HG02852 (cell line): ENCODE data around the gene FRMPD2.
"Not testable (repeated sequence)": the region's sequence is repeated elsewhere in the genome, so short reads cannot be mapped to it uniquely, and the experiment has no call there.

ENCODE experiments used
- ATAC-seq: cut with Tn5 transposase; IDR thresholded peaks from one replicate; pipeline ENCODE4 v1.9.1; 2021; ENCODE audit warnings: mild to moderate bottlenecking, moderate library complexity; ENCODE audit not compliant: unreplicated experiment

The FRMPD2 gene

DNA sequence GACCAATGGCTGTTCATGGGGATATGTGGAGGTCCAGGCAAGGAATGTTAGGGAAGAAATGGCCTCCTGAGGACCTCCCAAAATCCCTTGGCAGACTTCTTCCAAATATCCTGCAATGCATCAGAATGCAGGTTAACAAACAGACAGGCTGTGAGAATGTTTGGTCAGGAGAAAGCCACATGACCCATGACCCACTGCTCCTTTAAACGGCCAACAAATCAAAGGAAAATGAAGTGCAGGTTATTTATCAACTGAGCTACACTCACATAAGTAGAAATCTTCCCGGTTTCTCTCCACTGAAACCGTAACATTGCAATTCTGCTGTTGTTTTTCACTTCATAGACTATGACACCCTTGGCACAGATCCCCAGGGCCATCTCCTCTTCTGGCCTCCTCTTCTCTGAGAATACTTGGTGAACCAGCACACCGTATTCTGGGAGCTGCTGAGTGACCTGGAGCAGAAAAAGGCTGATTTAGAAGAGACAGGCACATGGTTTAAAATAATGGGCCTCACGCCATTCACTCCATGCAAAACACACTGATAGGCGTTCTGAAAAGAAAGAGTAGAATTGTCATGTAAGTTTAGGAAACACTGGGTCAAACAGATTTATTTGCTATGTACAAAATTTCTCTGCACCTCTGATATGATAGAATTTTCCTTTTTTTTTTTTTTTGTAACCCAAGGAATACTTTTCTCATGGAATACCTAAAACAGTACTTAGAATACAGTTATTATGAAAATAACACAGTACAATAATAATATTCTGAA, 67.8 kb downstream of the FRMPD2 start:
- ATAC-seq: no peak

DNA sequence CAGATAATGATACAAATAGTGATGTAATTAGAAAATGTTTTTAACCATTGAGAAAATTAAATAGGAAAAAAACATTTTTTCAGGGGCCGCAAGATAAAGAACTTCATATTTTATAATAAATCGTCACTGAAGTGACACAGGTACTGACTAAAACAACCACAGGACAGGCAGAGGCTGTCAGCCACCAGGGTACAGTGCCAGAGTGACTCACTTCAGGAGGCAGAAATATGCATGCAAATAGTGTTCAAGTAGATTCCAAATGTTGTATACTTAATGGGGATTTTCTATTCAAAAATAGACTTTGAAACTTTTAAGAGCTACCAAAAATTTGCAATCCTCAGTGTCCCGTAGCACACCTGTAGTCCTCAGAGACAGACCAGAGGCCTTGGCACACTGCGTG, 68.6 kb downstream of the FRMPD2 start:
- ATAC-seq: peak; percentile 67

DNA sequence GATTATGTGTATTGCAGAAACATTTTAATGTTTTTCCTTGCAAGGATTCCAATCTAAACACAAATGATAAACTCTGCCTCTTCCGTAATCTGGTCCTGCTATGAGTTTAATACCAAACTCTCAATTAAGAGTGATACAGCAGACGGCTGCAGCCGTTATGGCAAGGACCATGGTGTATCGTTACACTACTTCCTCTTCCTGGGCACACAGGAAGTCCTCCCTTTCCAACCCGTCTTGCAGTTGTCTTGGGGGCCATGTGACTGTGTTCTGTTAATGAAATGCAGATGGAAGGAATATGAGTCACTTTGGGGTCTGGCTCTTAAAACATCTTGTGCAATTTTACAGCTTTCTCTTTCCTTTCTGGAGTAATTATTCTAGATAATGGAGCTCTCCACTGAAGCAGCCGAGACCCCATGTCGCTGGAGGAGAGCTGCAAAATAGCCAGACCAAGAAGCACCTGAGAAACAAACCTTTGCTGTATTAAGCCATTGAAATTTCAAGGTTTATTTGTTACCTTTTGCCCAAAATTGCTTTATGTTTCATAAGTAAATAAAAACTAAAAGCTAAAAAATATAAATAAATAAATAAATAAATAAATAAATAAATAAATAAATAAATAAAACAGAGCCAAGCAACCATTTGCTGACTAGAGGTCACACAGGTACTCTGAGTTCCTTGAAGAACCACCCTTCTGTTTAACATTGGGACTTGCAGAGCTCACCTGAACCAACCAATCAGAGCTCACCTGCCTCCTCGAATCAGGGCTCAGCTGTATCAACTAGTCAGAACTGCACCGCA, 74.7 kb downstream of the FRMPD2 start:
- no peak for ATAC-seq

DNA sequence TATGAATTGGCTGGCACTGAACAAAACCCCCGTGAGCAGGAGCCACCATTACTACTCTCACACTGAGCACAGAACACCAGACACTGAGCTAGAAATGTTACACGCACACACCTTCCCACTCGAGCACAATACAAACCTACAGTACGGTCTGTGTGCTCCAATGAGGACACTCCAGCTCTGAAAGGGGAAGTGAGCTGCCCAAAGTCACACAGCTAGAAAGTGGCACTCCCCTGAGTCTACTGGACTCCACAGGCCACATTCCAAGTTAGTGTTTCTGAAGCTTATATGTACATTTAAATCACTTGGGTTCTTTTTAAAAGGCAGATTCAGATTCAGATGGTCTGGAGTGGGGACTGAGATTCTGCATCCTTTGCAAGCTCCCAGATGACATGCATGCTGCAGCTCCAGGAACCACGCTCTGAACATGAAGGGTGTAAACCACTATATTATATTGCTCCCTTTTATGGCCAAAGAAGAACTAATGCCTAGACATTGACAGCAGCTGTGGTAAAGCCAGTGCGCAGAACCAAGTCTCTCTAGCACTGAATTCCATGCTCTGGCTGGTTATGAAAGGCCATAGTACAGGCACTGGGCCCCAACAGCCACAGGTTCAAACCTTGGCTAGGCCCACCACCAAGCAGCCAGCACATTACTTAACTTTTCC, 77.1 kb downstream of the FRMPD2 start:
- ATAC-seq: no peak

DNA sequence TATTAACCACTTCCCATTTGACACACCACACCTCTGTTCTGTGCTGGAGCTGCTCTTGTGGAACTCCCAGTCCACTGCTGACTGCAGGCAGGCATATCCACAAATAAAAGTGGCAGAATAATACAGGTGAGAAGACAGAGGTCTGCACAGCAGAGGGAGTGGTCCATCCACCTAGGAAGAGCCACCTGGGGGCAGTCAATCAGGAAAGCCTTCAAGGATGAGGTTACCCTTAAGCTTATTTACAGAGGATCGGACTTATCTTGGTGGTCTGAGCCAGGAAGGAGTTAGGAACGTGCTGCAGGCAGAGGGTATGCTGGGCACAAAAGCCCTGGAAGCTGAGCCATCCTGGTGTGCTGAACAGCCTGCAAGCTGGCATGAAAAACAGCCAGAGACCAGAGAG, 78.7 kb downstream of the FRMPD2 start:
- ATAC-seq: no peak

DNA sequence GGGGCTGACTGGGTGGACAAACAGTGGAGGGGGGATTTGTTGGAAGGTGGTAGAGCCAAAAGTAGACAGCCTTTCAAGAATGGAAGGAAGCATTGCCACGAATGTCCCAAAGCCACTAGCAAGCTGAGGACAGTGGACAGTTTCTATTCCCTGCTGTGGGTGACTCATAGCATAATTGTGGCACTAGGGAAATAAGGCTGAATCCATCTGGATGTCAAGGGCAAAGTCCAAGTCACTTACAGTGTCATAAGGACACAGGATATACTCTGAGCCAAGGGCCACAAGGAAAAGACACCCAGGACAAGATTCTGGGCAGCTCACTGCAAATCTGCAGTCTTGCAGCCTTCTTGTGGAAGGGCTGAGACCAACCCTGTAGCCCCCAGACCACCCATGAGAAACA, 79.7 kb downstream of the FRMPD2 start:
- no peak for ATAC-seq

DNA sequence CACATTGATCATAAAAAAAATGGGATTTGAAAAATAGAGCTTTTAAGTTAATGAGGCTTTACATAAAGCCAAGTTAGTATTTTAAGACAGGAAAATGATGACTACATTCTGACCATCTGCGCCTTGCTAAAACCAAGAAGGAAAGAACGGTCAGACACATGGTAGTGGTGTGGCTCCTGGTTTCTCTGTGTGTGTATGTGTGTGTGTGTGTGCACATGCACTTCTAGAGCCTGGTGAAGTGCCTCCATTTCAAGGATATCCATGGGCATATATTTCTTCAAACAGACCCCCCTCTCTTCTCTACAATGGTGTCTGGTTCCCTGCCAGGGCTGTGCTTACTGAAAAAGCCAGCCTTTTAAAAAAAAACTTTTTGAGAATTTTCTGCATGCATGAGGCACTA, 80.9 kb downstream of the FRMPD2 start:
- no peak for ATAC-seq

DNA sequence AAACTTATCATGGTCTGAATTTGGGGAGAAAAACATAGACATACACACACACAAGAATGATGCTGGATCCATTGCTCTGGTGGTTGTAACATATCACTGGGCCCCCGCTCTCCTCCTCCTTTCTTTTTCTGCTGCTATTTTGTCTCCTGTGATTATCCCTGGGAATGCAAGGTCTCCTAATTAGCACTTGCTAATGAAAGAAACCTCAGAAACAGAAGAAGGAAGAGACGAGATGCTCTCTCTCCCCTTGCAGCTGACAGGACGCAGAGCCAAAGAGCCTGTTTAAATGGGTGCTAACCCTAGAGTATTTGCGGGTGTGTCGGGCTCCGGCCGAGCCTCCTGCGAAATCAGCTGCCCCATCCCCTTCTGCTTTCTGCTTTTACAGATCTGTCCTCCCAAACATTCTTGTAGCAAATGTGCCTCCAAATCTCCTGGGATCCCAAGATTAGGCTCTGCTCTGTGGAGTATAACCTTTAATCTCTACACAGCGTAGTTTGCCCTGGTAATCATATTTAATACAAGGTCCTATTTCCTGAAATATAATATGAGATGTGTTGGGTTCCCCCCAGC, 81.5 kb downstream of the FRMPD2 start:
- ATAC-seq: no peak

DNA sequence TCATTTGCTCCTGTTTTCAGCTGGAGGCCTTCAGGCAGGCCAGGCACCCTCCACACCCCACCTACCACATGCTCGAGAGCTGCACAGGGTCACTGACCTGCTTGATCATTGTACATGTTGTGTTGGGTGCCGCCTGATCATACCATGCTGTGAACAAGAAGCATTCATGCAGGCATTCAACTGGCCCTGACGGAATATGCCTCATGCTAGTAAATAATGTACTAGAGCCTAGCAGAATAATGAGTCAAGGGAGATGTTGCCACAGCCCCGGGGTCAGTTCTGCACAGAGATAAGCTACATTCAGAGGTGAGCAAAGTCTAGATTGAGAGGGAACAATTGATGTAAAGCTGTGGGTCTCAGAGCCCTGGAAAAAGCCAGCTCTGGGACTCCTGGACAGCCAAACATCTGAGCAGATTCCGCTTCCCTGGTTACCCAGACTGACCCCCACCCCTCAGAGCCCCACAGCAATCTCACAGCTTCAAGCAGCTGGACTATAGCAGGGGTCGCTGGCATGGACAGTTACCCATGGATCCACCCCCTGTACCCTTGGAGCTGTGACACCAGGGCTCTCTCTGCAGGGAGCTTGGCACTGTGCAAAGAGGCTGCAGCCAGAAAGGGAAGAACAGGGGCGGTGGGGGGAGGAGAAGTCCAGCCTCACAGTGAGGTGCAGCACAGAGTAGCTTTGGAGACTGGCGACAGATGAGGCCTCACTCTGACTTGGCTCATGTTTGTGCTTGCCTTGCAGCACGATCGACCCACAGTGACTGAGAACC, 86.6 kb downstream of the FRMPD2 start:
- ATAC-seq: no peak

DNA sequence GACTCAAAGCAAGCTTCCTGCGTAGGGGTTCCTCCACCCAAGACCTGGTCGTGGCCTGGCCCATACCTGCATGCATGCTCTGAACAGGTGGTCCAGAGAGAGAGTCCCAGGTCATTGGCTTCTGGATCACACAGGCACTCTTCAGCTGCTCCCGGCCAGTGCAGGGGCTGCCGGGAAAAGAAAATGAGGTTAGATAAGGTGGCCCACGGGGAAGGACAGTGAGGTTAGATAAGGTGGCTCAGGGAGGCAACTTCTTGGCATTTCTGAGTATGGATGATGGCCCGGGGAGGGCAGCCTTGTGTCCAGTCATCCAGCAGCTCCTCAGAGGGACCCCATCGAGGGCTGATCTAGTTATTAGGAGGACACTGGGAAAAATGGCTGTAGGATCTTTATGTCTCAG, 87.4 kb downstream of the FRMPD2 start:
- ATAC-seq: no peak

DNA sequence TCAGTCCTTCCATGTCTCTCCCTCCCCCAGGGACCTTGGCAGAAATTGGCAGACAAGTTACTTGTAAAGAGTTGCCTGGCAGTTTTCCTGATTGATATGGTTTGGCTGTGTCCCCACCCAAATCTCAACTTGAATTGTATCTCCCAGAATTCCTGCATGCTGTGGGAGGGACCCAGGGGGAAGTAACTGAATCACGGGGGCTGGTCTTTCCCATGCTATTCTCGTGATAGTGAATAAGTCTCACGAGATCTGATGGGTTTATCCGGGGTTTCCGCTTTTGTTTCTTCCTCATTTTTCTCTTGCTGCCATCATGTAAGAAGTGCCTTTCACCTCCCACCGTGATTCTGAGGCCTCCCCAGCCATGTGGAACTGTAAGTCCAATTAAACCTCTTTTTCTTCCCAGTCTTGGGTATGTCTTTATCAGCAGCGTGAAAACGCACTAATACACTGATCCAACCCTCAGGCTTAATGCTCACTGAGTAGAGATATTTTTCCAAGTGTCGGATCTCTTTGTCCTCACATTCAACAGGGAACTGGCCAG, 88.2 kb downstream of the FRMPD2 start:
- ATAC-seq: not testable (repeated sequence)

DNA sequence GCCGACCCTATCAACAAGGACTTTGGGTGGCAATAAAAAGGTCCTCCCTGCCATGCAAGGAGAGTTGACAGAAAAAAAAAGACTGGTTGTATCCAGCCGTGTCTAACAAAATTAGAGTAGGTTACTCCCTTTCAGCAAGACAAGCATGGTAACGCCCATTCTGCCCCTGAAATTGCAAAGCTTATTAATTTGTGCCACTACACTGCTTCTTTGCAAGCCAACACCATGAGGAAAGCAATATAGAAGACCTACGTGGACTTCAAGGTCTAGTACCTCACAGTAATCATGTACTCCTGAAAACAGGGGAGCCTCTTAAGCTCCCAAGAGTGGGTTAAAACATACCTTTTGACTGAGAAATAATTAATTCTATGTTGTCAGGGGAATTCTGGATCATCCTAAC, 90.3 kb downstream of the FRMPD2 start:
- ATAC-seq: no peak

DNA sequence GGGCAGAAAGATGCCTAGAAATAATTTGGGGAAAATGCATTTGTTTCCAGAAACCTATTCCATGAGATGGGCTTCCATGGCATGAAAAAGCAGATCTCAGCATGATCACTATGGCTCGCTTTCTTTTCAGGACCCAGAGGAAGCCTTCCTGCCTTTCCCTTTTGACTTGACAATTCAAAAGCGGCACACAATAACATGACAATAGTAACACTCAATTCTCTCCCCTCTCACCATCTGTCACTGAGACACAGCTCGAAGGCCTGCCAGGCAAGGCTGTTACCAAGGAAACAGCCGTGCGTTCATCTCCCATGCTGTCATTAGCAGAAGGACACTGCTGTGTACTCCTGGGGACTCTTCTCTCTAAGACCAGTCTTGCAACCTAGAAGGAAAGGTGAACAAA, 101.8 kb downstream of the FRMPD2 start:
- not testable (repeated sequence) for ATAC-seq

DNA sequence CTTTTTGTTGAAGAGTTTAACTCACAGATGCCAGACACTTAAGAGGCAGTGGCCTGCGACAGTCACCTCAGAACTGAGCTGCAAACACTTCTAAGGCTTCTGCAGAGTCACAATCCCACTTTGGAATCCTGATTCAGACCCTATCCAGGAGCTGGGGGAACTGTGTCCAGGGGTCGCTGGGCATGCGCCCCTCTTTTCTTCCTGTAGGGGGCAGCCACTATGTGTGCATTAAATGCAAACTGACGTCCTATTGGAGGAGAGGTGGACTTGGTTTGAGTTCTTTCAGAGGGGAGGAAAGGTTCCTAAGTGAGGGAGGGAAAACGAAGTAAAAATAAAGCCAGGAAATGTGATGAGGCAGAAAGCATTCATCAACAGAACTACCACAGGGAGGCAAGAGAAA, 113.8 kb downstream of the FRMPD2 start:
- not testable (repeated sequence) for ATAC-seq

DNA sequence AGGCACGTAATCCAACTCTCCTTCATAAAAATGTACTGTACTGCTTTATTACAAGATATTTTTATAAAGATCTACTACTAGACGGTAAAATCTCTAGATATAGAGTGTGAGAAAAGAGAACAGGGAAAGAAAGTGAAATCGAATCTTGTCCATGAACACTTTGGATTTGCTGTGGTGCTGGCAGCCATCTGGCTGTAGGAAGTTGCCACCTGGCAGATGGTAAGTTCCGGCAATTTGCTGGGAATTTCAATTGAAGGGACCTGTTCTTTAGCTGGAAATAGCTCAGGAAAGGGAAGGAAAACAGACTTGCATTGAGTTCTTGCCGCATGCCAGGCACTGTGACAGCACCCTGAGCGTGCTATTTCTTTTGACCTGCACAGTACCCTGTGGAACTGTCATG, 114.3 kb downstream of the FRMPD2 start:
- ATAC-seq: not testable (repeated sequence)

DNA sequence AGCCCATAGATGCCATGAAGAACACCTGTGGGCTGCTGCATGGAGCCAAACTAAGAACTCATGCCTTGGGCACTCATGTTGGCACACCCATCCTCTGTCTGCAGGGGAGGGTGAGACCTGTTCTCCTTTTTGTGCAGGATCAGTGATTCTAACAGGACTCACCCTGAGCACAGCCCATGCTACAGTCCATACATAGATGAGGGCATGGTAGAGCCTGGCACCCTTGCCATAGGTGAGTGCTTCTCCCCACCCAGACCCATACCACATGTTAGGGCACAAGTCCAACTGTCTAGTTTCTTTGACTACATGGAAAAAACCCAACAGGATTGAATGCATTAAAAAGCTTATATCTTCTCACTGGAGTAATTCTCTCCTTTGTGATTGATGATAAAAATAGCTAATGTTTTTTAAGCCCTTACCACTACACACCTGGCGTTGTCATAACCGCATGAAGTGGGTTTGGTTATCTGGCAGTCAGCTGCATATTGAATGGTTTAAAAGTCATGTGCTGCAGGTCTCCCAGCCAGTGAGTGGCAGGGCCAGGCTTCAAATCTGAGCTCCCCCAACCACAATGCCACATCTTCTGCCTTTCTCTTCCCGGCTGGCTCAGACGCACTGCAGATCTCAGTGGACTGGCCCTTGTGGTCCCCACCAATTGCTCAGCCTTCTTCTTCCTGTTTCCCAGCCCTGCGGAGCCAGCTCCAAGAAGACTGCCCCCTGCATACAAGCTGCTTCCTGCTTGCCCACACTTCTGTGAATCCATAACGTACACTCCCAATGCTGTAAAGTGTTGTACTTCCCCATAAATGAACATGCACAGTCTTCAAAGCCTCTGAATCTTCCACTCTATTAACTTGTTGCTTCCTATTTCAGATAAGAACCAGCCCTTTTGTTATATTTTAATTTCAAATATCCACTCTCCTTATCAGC, 120.0 kb downstream of the FRMPD2 start:
- not testable (repeated sequence) for ATAC-seq

DNA sequence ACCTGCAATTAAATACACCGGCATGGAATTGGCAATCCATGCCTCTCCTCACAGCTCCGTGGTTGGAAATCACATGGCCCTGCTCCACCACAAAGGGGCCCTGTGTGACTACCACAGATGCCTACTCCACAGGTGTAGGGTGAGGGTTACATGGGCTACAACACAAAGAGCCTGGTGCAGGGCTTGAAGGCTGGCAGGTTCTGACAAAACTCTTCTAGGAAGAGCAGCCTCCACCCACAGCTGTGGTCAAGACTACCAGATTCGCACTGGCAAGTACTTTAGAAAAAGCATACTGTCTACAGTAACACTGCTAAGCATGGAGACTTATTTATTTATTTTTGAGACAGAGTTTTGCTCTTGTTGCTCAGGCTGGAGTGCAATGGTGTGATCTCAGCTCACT, 126.9 kb downstream of the FRMPD2 start:
- ATAC-seq: not testable (repeated sequence)

DNA sequence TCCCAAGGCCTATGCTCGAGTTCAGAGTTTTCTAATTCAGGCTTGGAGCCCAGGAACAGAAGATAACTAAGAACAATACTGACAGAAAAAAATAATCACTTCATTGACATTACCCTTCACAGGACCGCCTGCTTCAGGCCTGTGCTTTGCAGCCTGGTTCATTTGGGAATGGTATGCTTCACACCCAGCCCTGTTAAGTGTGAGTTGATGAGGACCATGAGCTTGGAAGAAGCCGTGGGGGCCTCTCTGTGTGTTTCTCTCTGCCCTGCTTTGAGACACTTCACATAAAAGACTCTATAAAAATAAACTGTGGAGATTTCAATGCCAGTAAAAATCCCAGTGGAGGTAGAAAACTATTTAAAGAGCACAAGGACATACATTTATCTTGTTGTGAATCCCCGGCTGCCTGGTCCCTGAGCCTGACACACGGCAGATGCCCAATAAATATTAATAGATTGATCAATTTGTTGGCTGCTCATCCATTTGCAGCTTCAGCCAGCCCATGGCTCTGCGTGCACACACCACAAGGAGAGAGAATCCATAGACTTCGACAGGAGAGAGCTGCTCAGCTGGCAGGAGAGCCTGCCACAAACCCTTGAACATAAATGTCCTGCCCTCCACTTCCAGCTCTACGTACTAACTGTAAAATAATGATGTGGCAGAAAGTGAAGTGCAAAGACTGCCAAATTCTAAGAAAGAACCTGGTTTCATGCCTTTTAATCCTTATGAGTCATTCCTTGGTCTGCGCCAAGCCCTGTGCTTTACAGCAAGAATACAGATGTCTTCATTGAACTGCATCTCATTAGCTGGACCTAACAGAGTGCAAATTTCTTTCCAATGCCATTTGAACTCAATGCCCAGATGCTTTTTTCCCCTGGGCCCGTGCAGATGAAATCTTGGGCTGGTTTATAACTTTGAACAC, 130.5 kb downstream of the FRMPD2 start:
- ATAC-seq: not testable (repeated sequence)
